AG09309 (cell line): Measurements from ENCODE around the gene ZFP36L2.

ENCODE experiments used
- DNase-seq: peaks from one replicate; pipeline ENCODE4 v3.0.0-alpha.2; 2010; ENCODE audit warnings: low read depth
- H3K4me3 ChIP-seq: 2 replicates; pipeline ENCODE4 v1.5.1; 2011; ENCODE audit warnings: mild to moderate bottlenecking, low read depth, low read length, moderate library complexity; ENCODE audit not compliant: control insufficient read depth
- CTCF ChIP-seq: IDR thresholded peaks from 2 replicates; pipeline ENCODE4 v1.5.1; 2011; ENCODE audit warnings: mild to moderate bottlenecking, low read depth, low read length, inconsistent platforms; ENCODE audit not compliant: insufficient read depth, control insufficient read depth; ENCODE audit errors: missing control alignments

The ZFP36L2 gene

GRCh38 chr2:43222475-43223309 is 3.7 kb downstream of the ZFP36L2 start:
- DNase-seq, result no peak
- no peak for TF ChIP-seq CTCF
- peak overlapping the region; percentile 72 for H3K4me3 ChIP-seq

GRCh38 chr2:43221763-43222474 is 4.5 kb downstream of the ZFP36L2 start:
- TF ChIP-seq CTCF, result no peak
- peak; percentile 78 for DNase-seq
- peak overlapping the region; percentile 72 for H3K4me3 ChIP-seq

- H3K4me3 ChIP-seq, result peak overlapping the region; percentile 72
- TF ChIP-seq CTCF, result no peak
- DNase-seq, result no peak
Observed at GRCh38 chr2:43221124-43221762, 5.2 kb downstream of the ZFP36L2 start.

GRCh38 chr2:43220760-43221123 is 5.7 kb downstream of the ZFP36L2 start:
- DNase-seq, result no peak
- no peak for TF ChIP-seq CTCF
- peak overlapping the region; percentile 72 for H3K4me3 ChIP-seq

GRCh38 chr2:43220229-43220751 is 6.1 kb downstream of the ZFP36L2 start:
- peak overlapping the region; percentile 34 for H3K4me3 ChIP-seq
- no peak for DNase-seq
- TF ChIP-seq CTCF, result peak; percentile 0

- H3K4me3 ChIP-seq, result peak overlapping the region; percentile 34
- DNase-seq, result no peak
- TF ChIP-seq CTCF, result peak; percentile 6
Observed at GRCh38 chr2:43219383-43220228, 6.8 kb downstream of the ZFP36L2 start.
